ENCODE measurements around the gene SMAD3.

Gene SMAD3

GRCh38 chr15:67140078-67140833, 74.9 kb downstream of the SMAD3 start:
- H3K4me3 ChIP-seq (ENCODE audit: low read depth in 1 of 2, low read length in 2 of 2), result no peak overlapping the region
- H4K20me1 ChIP-seq (ENCODE audit: insufficient read depth, low read length), result no peaks in the 10 kb centered on the region
- no peaks in the 10 kb centered on the region for H3K79me2 ChIP-seq (ENCODE audit: insufficient read depth, low read length)
- ATAC-seq (ENCODE audit: insufficient read depth, low read depth) (no peak), DNase-seq (no peak)
- H3K9ac ChIP-seq (ENCODE audit: low read depth, low read length), result no peak overlapping the region
- no peaks in the 10 kb centered on the region for H3K9me3 ChIP-seq (ENCODE audit: insufficient read depth, low read length, severe bottlenecking)
- H3K4me1 ChIP-seq (ENCODE audit: insufficient read depth, low read length), result no peaks in the 10 kb centered on the region
- no peaks in the 10 kb centered on the region for H3K27me3 ChIP-seq (ENCODE audit: insufficient read depth, low read length, poor library complexity)
- H3K27ac ChIP-seq (ENCODE audit: low read length), result no peak overlapping the region
- H2AFZ ChIP-seq (ENCODE audit: low read depth, low read length), result no peak overlapping the region
- no peaks in the 10 kb centered on the region for H3K36me3 ChIP-seq (ENCODE audit: insufficient read depth, low read length)
- H3K4me2 ChIP-seq (ENCODE audit: insufficient read depth, low read length), result no peak overlapping the region
- no peak for TF ChIP-seq EZH2 (IDR thresholded peaks at IDR 0.05; ENCODE audit: borderline replicate concordance, low read depth, low read length, severe bottlenecking)
- TF ChIP-seq, protein P1, sequence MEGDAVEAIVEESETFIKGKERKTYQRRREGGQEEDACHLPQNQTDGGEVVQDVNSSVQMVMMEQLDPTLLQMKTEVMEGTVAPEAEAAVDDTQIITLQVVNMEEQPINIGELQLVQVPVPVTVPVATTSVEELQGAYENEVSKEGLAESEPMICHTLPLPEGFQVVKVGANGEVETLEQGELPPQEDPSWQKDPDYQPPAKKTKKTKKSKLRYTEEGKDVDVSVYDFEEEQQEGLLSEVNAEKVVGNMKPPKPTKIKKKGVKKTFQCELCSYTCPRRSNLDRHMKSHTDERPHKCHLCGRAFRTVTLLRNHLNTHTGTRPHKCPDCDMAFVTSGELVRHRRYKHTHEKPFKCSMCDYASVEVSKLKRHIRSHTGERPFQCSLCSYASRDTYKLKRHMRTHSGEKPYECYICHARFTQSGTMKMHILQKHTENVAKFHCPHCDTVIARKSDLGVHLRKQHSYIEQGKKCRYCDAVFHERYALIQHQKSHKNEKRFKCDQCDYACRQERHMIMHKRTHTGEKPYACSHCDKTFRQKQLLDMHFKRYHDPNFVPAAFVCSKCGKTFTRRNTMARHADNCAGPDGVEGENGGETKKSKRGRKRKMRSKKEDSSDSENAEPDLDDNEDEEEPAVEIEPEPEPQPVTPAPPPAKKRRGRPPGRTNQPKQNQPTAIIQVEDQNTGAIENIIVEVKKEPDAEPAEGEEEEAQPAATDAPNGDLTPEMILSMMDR (IDR thresholded peaks at IDR 0.05; ENCODE audit: borderline replicate concordance, extremely low read depth, low read length, poor library complexity, severe bottlenecking), result no peak

- H3K27me3 ChIP-seq (ENCODE audit: insufficient read depth, low read length, poor library complexity), result no peaks in the 10 kb centered on the region
- H3K9ac ChIP-seq (ENCODE audit: low read depth, low read length), result no peak overlapping the region
- no peak overlapping the region for H3K27ac ChIP-seq (ENCODE audit: low read length)
- ATAC-seq (ENCODE audit: insufficient read depth, low read depth), result no peak
- H3K4me2 ChIP-seq (ENCODE audit: insufficient read depth, low read length), result no peak overlapping the region
- no peaks in the 10 kb centered on the region for H3K79me2 ChIP-seq (ENCODE audit: insufficient read depth, low read length)
- H3K9me3 ChIP-seq (ENCODE audit: insufficient read depth, low read length, severe bottlenecking), result no peaks in the 10 kb centered on the region
- no peaks in the 10 kb centered on the region for H3K4me1 ChIP-seq (ENCODE audit: insufficient read depth, low read length)
- H2AFZ ChIP-seq (ENCODE audit: low read depth, low read length), result no peak overlapping the region
- no peaks in the 10 kb centered on the region for H3K36me3 ChIP-seq (ENCODE audit: insufficient read depth, low read length)
- TF ChIP-seq, protein P1 (IDR thresholded peaks at IDR 0.05; ENCODE audit: borderline replicate concordance, extremely low read depth, low read length, poor library complexity, severe bottlenecking), result no peak
- TF ChIP-seq EZH2 (IDR thresholded peaks at IDR 0.05; ENCODE audit: borderline replicate concordance, low read depth, low read length, severe bottlenecking), result no peak
- no peak for DNase-seq
- H3K4me3 ChIP-seq (ENCODE audit: low read depth in 1 of 2, low read length in 2 of 2), result no peak overlapping the region
- no peaks in the 10 kb centered on the region for H4K20me1 ChIP-seq (ENCODE audit: insufficient read depth, low read length)
These were observed 76.8 kb downstream of the SMAD3 start for GRCh38 chr15:67142092-67142766.

DNA sequence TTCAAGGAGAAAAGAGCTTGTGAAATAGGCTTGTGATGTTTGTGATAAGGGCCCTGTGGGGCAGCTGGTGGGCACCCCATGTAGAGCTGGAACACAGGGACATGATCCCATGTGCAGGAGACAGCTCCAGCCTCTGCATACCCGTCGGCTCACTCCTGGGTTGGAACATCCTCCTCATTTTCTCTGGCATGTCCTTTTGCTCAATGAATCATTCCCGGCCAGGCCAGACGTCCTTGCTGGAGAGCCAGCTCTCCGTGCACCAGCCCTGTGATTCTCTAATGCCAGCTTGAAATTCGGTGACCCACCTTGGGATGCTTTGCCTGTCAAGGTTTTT, 77.3 kb downstream of the SMAD3 start:
- no peaks in the 10 kb centered on the region for H3K9me3 ChIP-seq (ENCODE audit: insufficient read depth, low read length, severe bottlenecking)
- H3K4me1 ChIP-seq (ENCODE audit: insufficient read depth, low read length), result no peaks in the 10 kb centered on the region
- H4K20me1 ChIP-seq (ENCODE audit: insufficient read depth, low read length), result no peaks in the 10 kb centered on the region
- H3K4me2 ChIP-seq (ENCODE audit: insufficient read depth, low read length), result no peak overlapping the region
- no peak overlapping the region for H3K4me3 ChIP-seq (ENCODE audit: low read depth in 1 of 2, low read length in 2 of 2)
- no peak overlapping the region for H2AFZ ChIP-seq (ENCODE audit: low read depth, low read length)
- DNase-seq (no peak), ATAC-seq (ENCODE audit: insufficient read depth, low read depth) (no peak)
- no peak overlapping the region for H3K9ac ChIP-seq (ENCODE audit: low read depth, low read length)
- H3K79me2 ChIP-seq (ENCODE audit: insufficient read depth, low read length), result no peaks in the 10 kb centered on the region
- TF ChIP-seq, protein P1 (IDR thresholded peaks at IDR 0.05; ENCODE audit: borderline replicate concordance, extremely low read depth, low read length, poor library complexity, severe bottlenecking), result no peak
- no peak for TF ChIP-seq EZH2 (IDR thresholded peaks at IDR 0.05; ENCODE audit: borderline replicate concordance, low read depth, low read length, severe bottlenecking)
- H3K27ac ChIP-seq (ENCODE audit: low read length), result no peak overlapping the region
- H3K36me3 ChIP-seq (ENCODE audit: insufficient read depth, low read length), result no peaks in the 10 kb centered on the region
- no peaks in the 10 kb centered on the region for H3K27me3 ChIP-seq (ENCODE audit: insufficient read depth, low read length, poor library complexity)
